Measurements from ENCODE around the gene TCF12.

GRCh38 chr15:57135800-57136199 lies 217.4 kb downstream of the TCF12 start:
- TF ChIP-seq CTCF (IDR thresholded peaks at IDR 0.05) (no peak), POLR2A (IDR thresholded peaks at IDR 0.05) (no peak)
